ENCODE data around the gene MAPK8. TPM values are rescaled to one million over a fixed set of nuclear protein-coding genes. Genes with fewer than 3 reads are reported as not detected.

Gene MAPK8
- polyA plus RNA-seq, 2 donors: 14.5 to 16.1 TPM

DNA sequence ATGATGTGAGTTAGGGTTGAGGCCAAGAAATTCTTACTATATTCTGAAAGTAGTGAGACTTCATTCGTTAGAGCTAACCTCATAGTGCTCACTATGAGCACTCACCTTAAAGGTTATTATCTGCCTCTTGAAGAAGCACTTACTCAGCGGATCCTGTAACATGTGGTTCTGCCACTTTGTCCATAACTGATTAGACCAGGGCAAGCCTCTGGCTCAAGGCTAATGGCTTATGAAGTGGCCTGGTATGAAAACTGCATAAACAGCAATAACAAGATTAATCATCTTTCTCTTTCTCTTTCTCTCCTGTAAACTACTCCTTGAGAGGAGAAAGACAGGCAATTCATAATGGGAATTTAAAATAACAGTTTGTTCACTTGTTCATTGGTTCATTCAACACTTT lies 82.8 kb downstream of the MAPK8 start:
- WGBS, 2 donors: 77 to 83% methylated on average over 2 of the region's 2 CpGs
- Histone ChIP-seq H3K9me3 (ENCODE audit: control insufficient read depth in 2 of 2, insufficient read depth in 1 of 2, low read depth in 1 of 2, low read length in 1 of 2) (no peaks in the 10 kb centered on the region), H3K4me3 (ENCODE audit: low read depth in 1 of 2, low read length in 2 of 2) (no peak overlapping the region), H3K27ac (ENCODE audit: low read depth in 2 of 2, low read length in 1 of 2) (no peak overlapping the region), H3K4me1 (ENCODE audit: control insufficient read depth in 2 of 2, insufficient read depth in 2 of 2, low read length in 1 of 2) (no peaks in the 10 kb centered on the region), H3K36me3 (ENCODE audit: control insufficient read depth in 2 of 2, insufficient read depth in 2 of 2, low read length in 1 of 2) (no peaks in the 10 kb centered on the region), H3K27me3 (ENCODE audit: control insufficient read depth in 1 of 2, insufficient read depth in 2 of 2, low read length in 2 of 2) (no peaks in the 10 kb centered on the region)

DNA sequence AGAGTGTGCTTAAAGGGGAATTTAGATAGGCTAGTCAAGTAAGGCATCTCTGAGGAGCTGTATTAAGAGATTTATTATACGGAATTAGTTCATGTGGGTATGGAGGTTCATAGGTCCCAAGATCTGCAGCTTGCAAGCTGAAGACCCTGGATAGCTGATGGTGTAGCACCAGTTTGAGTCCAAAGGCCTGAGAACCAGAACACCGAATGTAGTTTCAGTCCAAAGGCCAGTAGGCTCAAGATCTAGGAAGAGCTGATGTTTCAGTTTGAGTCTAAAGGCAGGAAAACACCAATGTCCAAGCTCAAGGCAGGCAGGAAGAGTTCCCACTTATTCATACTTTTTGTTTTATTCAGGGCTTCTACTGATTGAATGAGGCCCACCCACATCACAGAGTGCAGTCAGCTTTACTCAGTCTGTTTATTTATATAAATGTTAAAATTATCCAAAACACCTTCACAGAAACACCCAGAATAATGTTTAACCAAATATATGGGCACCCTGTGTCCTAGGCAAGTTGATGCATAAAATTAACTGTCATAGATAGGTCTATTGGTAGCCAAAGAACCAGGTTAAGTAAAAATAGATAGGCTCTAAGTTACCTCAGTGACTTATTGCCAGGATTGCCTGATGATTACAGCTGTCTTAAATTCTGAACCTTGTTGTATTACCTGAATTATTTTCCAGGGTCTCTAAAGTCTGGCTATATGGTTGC lies 83.5 kb downstream of the MAPK8 start:
- Histone ChIP-seq H3K4me3 (ENCODE audit: low read depth in 1 of 2, low read length in 2 of 2) (no peak overlapping the region), H3K36me3 (ENCODE audit: control insufficient read depth in 2 of 2, insufficient read depth in 2 of 2, low read length in 1 of 2) (no peaks in the 10 kb centered on the region), H3K27me3 (ENCODE audit: control insufficient read depth in 1 of 2, insufficient read depth in 2 of 2, low read length in 2 of 2) (no peaks in the 10 kb centered on the region), H3K4me1 (ENCODE audit: control insufficient read depth in 2 of 2, insufficient read depth in 2 of 2, low read length in 1 of 2) (no peaks in the 10 kb centered on the region), H3K27ac (ENCODE audit: low read depth in 2 of 2, low read length in 1 of 2) (no peak overlapping the region), H3K9me3 (ENCODE audit: control insufficient read depth in 2 of 2, insufficient read depth in 1 of 2, low read depth in 1 of 2, low read length in 1 of 2) (no peaks in the 10 kb centered on the region)
- WGBS, 2 donors: 88 to 99% methylated on average over 2 of the region's 2 CpGs

DNA sequence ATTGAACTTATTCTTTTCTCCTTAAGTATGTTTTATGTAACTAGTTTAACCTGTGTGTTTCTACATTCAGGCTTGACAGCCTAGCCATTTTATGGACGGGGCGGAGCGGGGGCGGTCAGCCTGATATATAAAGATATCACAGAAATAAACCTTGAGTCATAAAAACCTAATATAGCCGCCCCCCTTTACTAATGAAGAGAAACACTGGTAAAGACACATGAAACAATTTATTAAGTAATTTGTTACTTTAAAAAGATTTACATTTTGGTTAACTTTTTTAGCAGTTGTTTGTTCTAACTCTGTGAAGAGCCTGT lies 84.0 kb downstream of the MAPK8 start:
- Histone ChIP-seq H3K4me3 (ENCODE audit: low read depth in 1 of 2, low read length in 2 of 2) (no peak overlapping the region), H3K27ac (ENCODE audit: low read depth in 2 of 2, low read length in 1 of 2) (no peak overlapping the region), H3K4me1 (ENCODE audit: control insufficient read depth in 2 of 2, insufficient read depth in 2 of 2, low read length in 1 of 2) (no peaks in the 10 kb centered on the region), H3K36me3 (ENCODE audit: control insufficient read depth in 2 of 2, insufficient read depth in 2 of 2, low read length in 1 of 2) (no peaks in the 10 kb centered on the region), H3K9me3 (ENCODE audit: control insufficient read depth in 2 of 2, insufficient read depth in 1 of 2, low read depth in 1 of 2, low read length in 1 of 2) (no peaks in the 10 kb centered on the region), H3K27me3 (ENCODE audit: control insufficient read depth in 1 of 2, insufficient read depth in 2 of 2, low read length in 2 of 2) (no peaks in the 10 kb centered on the region)
- 81 to 91% methylated on average over 5 of the region's 5 CpGs for WGBS, 2 donors

DNA sequence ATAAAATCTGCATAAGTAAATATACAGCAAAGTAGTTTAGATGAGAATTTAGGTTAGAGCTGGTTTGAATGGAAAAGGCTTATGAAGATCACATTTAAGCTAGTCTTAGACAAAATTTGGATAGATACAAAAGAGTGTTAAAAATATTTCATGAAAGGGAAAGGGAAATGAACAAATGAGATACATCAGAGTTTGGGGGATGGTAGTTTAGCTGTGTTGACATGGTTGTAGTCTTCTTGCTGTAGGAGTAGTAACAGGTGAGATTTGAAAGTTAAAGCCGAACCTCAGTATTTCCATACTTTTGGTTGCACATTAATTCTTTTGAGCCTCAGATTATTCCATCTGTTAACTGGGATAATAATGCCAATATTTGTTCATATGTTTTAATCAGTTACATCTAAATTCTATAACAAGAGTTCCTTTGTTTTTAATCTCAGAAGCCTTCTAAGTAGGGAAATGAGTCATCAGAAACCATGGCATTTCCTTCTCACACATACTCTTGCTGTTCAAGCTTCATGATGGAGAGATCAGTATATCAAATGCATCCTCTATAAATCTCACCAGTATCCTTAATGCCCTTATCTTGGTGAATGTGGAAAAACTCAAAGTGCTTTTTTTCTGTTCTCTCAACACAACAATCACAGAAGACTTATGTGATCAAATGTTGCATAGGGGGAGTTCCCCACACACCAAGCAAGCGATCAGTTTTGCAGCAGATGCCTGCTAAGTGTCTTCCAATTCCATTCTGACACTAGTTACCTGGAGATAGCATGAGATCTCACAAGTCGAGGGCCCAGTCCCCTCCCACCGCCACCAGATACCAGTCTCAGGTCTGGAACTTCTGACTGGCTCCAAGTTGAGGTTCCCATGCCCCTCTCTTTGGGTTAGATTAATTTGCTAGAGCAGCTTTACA lies 84.7 kb downstream of the MAPK8 start:
- Histone ChIP-seq H3K4me1 (ENCODE audit: control insufficient read depth in 2 of 2, insufficient read depth in 2 of 2, low read length in 1 of 2) (no peaks in the 10 kb centered on the region), H3K27ac (ENCODE audit: low read depth in 2 of 2, low read length in 1 of 2) (no peak overlapping the region), H3K27me3 (ENCODE audit: control insufficient read depth in 1 of 2, insufficient read depth in 2 of 2, low read length in 2 of 2) (no peaks in the 10 kb centered on the region), H3K4me3 (ENCODE audit: low read depth in 1 of 2, low read length in 2 of 2) (no peak overlapping the region), H3K36me3 (ENCODE audit: control insufficient read depth in 2 of 2, insufficient read depth in 2 of 2, low read length in 1 of 2) (no peaks in the 10 kb centered on the region), H3K9me3 (ENCODE audit: control insufficient read depth in 2 of 2, insufficient read depth in 1 of 2, low read depth in 1 of 2, low read length in 1 of 2) (no peaks in the 10 kb centered on the region)
- 81 to 86% methylated on average over 4 of the region's 4 CpGs for WGBS, 2 donors

DNA sequence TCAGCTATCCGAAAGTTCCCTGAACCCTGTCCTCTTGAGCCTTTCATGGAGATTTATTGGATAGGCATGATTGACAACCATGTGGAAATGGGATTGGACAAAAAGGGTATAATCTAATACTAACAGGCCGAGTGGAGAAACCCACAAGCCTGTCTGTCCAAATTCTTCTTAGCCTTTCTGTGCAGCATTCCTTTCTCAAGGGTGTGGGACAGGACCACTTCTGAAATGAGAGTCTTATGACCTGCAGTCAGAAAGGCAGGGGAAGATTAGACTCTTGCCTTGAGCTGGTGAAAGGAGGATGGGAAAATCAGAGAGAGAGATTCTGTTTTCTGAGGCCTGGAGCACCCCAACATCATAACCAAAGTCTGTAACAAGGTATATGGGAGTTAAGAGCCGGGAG lies 85.5 kb downstream of the MAPK8 start:
- Histone ChIP-seq H3K9me3 (ENCODE audit: control insufficient read depth in 2 of 2, insufficient read depth in 1 of 2, low read depth in 1 of 2, low read length in 1 of 2) (no peaks in the 10 kb centered on the region), H3K36me3 (ENCODE audit: control insufficient read depth in 2 of 2, insufficient read depth in 2 of 2, low read length in 1 of 2) (no peaks in the 10 kb centered on the region), H3K27ac (ENCODE audit: low read depth in 2 of 2, low read length in 1 of 2) (no peak overlapping the region), H3K27me3 (ENCODE audit: control insufficient read depth in 1 of 2, insufficient read depth in 2 of 2, low read length in 2 of 2) (no peaks in the 10 kb centered on the region), H3K4me3 (ENCODE audit: low read depth in 1 of 2, low read length in 2 of 2) (no peak overlapping the region), H3K4me1 (ENCODE audit: control insufficient read depth in 2 of 2, insufficient read depth in 2 of 2, low read length in 1 of 2) (no peaks in the 10 kb centered on the region)
- 96 to 97% methylated on average over 3 of the region's 3 CpGs for WGBS, 2 donors

DNA sequence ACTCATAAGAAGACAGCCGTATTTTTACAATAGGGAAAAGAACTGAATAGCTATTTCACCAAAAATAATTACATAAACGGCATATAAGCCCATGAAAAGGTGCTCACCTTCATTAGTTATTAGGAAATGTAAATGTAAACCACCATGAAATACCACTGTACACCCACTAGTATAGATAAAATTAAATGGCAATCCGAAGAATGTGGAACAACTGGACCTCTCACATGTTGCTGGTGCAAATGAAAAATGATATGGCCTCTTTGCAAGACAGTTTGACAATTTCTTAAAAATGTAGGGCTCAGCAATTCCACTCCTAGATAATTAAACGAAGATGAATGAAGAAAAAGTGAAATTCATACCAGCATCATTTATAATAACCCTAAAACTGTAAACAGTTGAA lies 91.8 kb downstream of the MAPK8 start:
- Histone ChIP-seq H3K9me3 (ENCODE audit: control insufficient read depth in 2 of 2, insufficient read depth in 1 of 2, low read depth in 1 of 2, low read length in 1 of 2) (no peaks in the 10 kb centered on the region), H3K27ac (ENCODE audit: low read depth in 2 of 2, low read length in 1 of 2) (no peak overlapping the region)
- 88 to 90% methylated on average over 4 of the region's 4 CpGs for WGBS, 2 donors

DNA sequence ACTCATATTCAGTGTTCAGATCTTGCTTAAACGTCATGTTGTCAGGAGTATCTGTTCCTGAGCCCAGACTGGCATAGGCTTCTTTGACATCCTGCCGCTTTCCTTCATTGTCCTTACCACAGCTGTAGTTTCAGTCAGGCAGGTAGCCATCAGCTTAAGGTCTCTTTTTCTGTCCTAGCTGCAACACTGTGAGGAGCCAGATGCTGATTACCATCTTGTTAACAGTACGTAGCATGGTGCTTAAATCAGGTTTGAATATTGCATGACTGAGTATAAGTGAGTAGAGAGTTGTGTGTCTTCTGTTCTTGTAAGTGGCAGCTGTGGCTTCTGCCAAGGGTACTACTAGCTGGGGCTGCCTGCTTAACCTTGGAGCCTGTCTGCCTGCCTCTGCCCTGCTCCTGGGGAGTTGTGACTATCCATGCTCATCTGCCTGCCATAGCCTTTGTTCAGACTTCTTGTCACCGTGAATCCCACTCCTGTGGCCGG lies 92.6 kb downstream of the MAPK8 start:
- H3K4me1 ChIP-seq (ENCODE audit: control insufficient read depth in 2 of 2, insufficient read depth in 2 of 2, low read length in 1 of 2): peaks cover 0 to 3% of the 10 kb centered on the region in 2 donors
- no peaks in the 10 kb centered on the region for H3K36me3 ChIP-seq (ENCODE audit: control insufficient read depth in 2 of 2, insufficient read depth in 2 of 2, low read length in 1 of 2)
- 82 to 83% methylated on average over 5 of the region's 5 CpGs for WGBS, 2 donors
- H3K27ac ChIP-seq (ENCODE audit: low read depth in 2 of 2, low read length in 1 of 2): no peak overlapping the region
- no peak overlapping the region for H3K4me3 ChIP-seq (ENCODE audit: low read depth in 1 of 2, low read length in 2 of 2)
- no peaks in the 10 kb centered on the region for H3K9me3 ChIP-seq (ENCODE audit: control insufficient read depth in 2 of 2, insufficient read depth in 1 of 2, low read depth in 1 of 2, low read length in 1 of 2)
- H3K27me3 ChIP-seq (ENCODE audit: control insufficient read depth in 1 of 2, insufficient read depth in 2 of 2, low read length in 2 of 2): no peaks in the 10 kb centered on the region

More for the DNA sequence above, 91.8 kb downstream of the MAPK8 start:
- H3K4me3 ChIP-seq (ENCODE audit: low read depth in 1 of 2, low read length in 2 of 2): no peak overlapping the region
- no peaks in the 10 kb centered on the region for H3K27me3 ChIP-seq (ENCODE audit: control insufficient read depth in 1 of 2, insufficient read depth in 2 of 2, low read length in 2 of 2)
- H3K36me3 ChIP-seq (ENCODE audit: control insufficient read depth in 2 of 2, insufficient read depth in 2 of 2, low read length in 1 of 2): no peaks in the 10 kb centered on the region
- peaks cover 0 to 3% of the 10 kb centered on the region in 2 donors for H3K4me1 ChIP-seq (ENCODE audit: control insufficient read depth in 2 of 2, insufficient read depth in 2 of 2, low read length in 1 of 2)

DNA sequence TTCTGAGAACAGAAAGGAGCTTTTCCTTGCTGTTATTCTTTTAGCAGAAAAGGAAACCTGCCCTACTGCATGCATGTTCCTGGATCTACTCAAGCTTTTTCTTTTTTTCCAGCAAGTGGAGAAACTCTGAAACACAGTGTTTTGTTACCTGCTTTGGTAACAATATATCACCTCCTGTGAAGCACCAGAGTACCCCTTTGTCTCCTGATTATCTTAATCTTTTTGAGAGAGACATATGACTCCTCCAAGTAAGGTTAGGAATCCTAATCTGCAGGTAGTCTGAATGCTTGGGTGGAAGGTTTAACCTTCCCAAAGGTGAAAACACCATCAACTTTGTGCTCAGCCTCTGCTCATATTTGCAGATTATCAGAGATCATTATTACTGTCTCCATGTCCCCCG lies 93.1 kb downstream of the MAPK8 start:
- H3K4me1 ChIP-seq (ENCODE audit: control insufficient read depth in 2 of 2, insufficient read depth in 2 of 2, low read length in 1 of 2): peaks cover 0 to 3% of the 10 kb centered on the region in 2 donors
- H3K4me3 ChIP-seq (ENCODE audit: low read depth in 1 of 2, low read length in 2 of 2): no peak overlapping the region
- no peak overlapping the region for H3K27ac ChIP-seq (ENCODE audit: low read depth in 2 of 2, low read length in 1 of 2)
- no peaks in the 10 kb centered on the region for H3K27me3 ChIP-seq (ENCODE audit: control insufficient read depth in 1 of 2, insufficient read depth in 2 of 2, low read length in 2 of 2)
- no peaks in the 10 kb centered on the region for H3K36me3 ChIP-seq (ENCODE audit: control insufficient read depth in 2 of 2, insufficient read depth in 2 of 2, low read length in 1 of 2)
- WGBS, 2 donors: 94 to 100% methylated on average over 1 of the region's 1 CpG
- no peaks in the 10 kb centered on the region for H3K9me3 ChIP-seq (ENCODE audit: control insufficient read depth in 2 of 2, insufficient read depth in 1 of 2, low read depth in 1 of 2, low read length in 1 of 2)

DNA sequence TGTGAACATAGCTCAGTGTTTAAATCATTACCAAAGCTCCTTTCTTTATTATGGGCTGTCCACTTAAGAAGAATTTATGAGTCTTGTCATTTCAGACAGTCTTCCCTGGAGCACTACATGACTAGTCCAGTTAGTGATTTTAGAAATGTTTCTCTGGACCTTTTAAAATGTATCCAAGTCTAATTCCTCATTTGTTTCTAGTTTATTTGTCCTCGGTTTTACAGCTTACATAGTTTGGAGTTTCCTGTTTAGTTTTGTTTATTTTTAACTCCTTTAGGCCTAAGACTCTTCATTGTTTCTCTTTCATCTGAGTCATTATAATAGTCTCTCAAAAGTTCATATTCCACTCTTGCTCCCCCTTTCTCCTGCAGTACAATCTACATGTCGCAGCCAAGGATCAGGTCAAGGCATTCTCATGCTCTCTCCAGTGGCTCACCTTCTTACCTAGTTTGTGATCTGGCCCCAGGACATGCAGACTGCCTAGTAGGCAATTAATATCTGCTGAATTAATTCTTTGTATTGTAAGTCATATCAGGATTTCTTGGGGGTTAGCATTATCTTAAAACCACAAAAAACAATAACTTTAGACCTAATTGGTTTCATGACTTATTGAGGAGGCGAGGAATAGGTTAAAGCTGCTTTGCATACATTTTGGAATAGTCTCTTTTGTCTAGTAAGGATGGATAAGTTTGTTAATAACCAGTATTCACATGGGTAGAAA lies 93.8 kb downstream of the MAPK8 start:
- Histone ChIP-seq H3K9me3 (ENCODE audit: control insufficient read depth in 2 of 2, insufficient read depth in 1 of 2, low read depth in 1 of 2, low read length in 1 of 2) (no peaks in the 10 kb centered on the region), H3K27me3 (ENCODE audit: control insufficient read depth in 1 of 2, insufficient read depth in 2 of 2, low read length in 2 of 2) (no peaks in the 10 kb centered on the region), H3K36me3 (ENCODE audit: control insufficient read depth in 2 of 2, insufficient read depth in 2 of 2, low read length in 1 of 2) (no peaks in the 10 kb centered on the region), H3K4me1 (ENCODE audit: control insufficient read depth in 2 of 2, insufficient read depth in 2 of 2, low read length in 1 of 2) (peaks cover 0 to 3% of the 10 kb centered on the region in 2 donors), H3K27ac (ENCODE audit: low read depth in 2 of 2, low read length in 1 of 2) (no peak overlapping the region), H3K4me3 (ENCODE audit: low read depth in 1 of 2, low read length in 2 of 2) (no peak overlapping the region)
- 61 to 66% methylated on average over 3 of the region's 3 CpGs for WGBS, 2 donors

Data from esophagus (tissue), 2 donors.